CD4-positive, alpha-beta T cell (primary cell): ENCODE measurements around the gene PRRT1. TPM values are rescaled to one million over a fixed set of nuclear protein-coding genes. Genes with fewer than 3 reads are reported as not detected.
A peak's percentile ranks its signal among the peaks of the same experiment; 100 is the strongest.

ENCODE experiments used
- ATAC-seq: fragments of 200-7000 bp; cut with Tn5 transposase; one replicate; pipeline ENCODE4 v1.10.0; 2022; ENCODE audit warnings: mild to moderate bottlenecking; ENCODE audit not compliant: poor library complexity
- CTCF ChIA-PET: fragments of 350-600 bp; sonication (Branson Sonifier 250); formaldehyde crosslinking; loops from one replicate; lab custom pipeline; 2021; ENCODE audit warnings: antibody characterized with exemption, inconsistent platforms; lab: Charles Lee
- POLR2A ChIA-PET: fragments of 350-600 bp; sonication (Branson Sonifier 250); formaldehyde crosslinking; loops from one replicate; lab custom pipeline; 2021; ENCODE audit warnings: antibody characterized with exemption, inconsistent platforms; lab: Charles Lee
- DNase-seq, 14 experiments: peaks; one replicate each; pipeline ENCODE4 v3.0.0-alpha.2; 2013 to 2020; ENCODE audit warnings: mixed read lengths in 2 of 14
- H3K27ac ChIP-seq, 2 donors: one replicate each; pipeline versions ENCODE4 v1.5.1 to v1.7.0; 2013; ENCODE audit warnings: low read length in 2 of 2, low read depth in 1 of 2, mild to moderate bottlenecking in 1 of 2
- H3K27me3 ChIP-seq, 2 experiments: 1 replicate in 1 of 2; 2 replicates in 1 of 2; pipeline versions ENCODE4 v1.6.1 to v1.7.0; 2013; ENCODE audit warnings: low read length in 2 of 2, control low read depth in 1 of 2, mild to moderate bottlenecking in 1 of 2, moderate library complexity in 1 of 2; ENCODE audit not compliant: insufficient read depth in 2 of 2, control insufficient read depth in 1 of 2
- H3K36me3 ChIP-seq: one replicate; pipeline ENCODE4 v1.6.1; 2013; ENCODE audit warnings: low read length, control low read depth; ENCODE audit not compliant: insufficient read depth
- H3K4me1 ChIP-seq: one replicate; pipeline ENCODE4 v1.6.1; 2013; ENCODE audit warnings: low read length, control low read depth; ENCODE audit not compliant: insufficient read depth
- H3K4me3 ChIP-seq: one replicate; pipeline ENCODE4 v1.5.1; 2013; ENCODE audit warnings: mild to moderate bottlenecking, low read length, moderate library complexity
- H3K9me3 ChIP-seq, 2 experiments: 1 replicate in 1 of 2; 2 replicates in 1 of 2; pipeline versions ENCODE4 v1.6.1 to v1.7.0; 2013; ENCODE audit warnings: low read length in 2 of 2, mild to moderate bottlenecking in 2 of 2, control low read depth in 1 of 2, moderate library complexity in 1 of 2; ENCODE audit not compliant: control insufficient read depth in 1 of 2, insufficient read depth in 1 of 2
- H3K27ac Mint-ChIP-seq: one replicate; pipeline ENCODE4 v1.8.0; 2020; ENCODE audit warnings: mixed read lengths
- H3K27me3 Mint-ChIP-seq: one replicate; pipeline ENCODE4 v1.8.0; 2021; ENCODE audit warnings: mixed read lengths
- H3K36me3 Mint-ChIP-seq: one replicate; pipeline ENCODE4 v1.8.0; 2021; ENCODE audit warnings: low read depth, mixed read lengths
- H3K4me1 Mint-ChIP-seq: one replicate; pipeline ENCODE4 v1.8.0; 2021; ENCODE audit warnings: low read depth, mixed read lengths
- H3K4me3 Mint-ChIP-seq: one replicate; pipeline ENCODE4 v1.8.0; 2020; ENCODE audit warnings: mild to moderate bottlenecking, mixed read lengths
- H3K9me3 Mint-ChIP-seq: one replicate; pipeline ENCODE4 v1.8.0; 2020; ENCODE audit warnings: mixed read lengths
- intact Hi-C, 2 experiments: fragments of 100-400 bp; cut with DNase I in 1 of 2; cut with micrococcal nuclease in 1 of 2; formaldehyde crosslinking; loops; one replicate each; pipeline versions ENCODE4 v1.15.1 to v1.9.0; 2023 to 2025; cut with DNase I, micrococcal nuclease
- polyA plus RNA-seq, 2 donors: library from polyadenylated mRNA; unstranded; fragments of 120-200 nt; gene quantifications; one replicate each; pipeline ENCODE4 v1.2.1, GENCODE V29; 2013
- total RNA-seq, 174 experiments: library from RNA in 2 of 174; stranded (reverse) in 2 of 174; gene quantifications; one replicate each; pipeline ENCODE4 v1.2.3 and lab custom pipeline; 2021 to 2026
- TF ChIP-seq, protein P1 (sequence below): fragments of 200-600 bp; IDR thresholded peaks from one replicate; pipeline ENCODE4 v1.8.0; 2022; ENCODE audit warnings: antibody characterized with exemption, mild to moderate bottlenecking

The PRRT1 gene
- total RNA-seq (1 to 10 TPM; 2.6 to 3.2 TPM), total RNA-seq (lab: John Stamatoyannopoulos, UW) (0 to 2.4 (median 0.36) reads per million in 172 experiments)
- 1.8 TPM for polyA plus RNA-seq (2013, experiment 1 of 2)
- 1.5 TPM for polyA plus RNA-seq (2013, experiment 2 of 2)

DNA sequence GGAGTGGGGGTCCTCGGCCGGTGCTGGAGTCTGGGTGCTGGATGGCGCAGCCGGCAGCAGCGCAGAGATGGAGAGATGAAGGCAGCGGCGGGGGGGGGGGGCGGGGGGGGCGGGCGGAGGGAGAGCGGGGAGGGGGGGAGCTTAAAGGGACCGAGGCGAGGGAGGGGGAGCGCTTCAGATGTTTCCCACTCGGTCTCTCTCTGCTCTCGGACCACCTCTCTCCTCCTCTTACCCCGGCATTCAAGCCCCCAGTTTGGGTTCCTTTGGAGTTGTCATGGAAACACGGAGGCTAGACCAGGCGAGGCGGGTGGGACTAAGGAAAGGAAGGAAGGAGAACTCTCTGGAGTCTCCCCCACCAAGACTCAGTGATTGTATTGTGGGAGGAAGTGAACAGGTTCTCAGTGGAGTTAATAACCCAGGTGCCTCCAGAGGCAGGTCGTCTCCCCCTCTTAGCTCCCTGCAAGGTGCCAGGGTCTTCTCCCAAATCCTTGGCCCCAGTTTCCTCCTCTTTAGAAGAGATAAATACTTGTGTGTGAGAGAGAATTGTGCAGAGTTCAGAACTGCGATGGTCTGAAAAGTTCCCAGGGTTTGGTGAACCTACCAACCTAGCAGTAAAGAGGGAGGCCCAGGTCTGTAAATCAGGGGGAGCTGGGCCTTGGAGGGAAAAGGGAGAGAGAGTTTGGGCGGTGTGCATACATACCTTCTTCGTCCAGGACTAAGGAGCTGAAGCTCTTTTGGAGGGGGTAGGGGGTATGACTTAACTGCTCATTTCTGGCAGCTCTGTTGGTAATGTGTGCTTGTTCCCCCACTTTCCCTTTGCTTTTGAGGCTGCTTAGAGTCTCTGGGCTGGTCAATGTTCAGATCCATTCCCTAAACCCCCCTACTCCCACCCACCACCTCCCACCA, at the start of gene PRRT1:
TSS of gene PRRT1 (minus strand) at position 77 of the 906 bp plus-strand sequence. CDS start 112 bp downstream, outside the sequence.
- peak in 3 of 14 experiments; percentile 32 to 43 (median 39) for DNase-seq
- Mint-ChIP-seq H3K4me3 (peak within 1 kb of the TSS; percentile 89), H3K36me3 (peaks cover 15% of the 10 kb centered on the region), H3K9me3 (no peaks in the 10 kb centered on the region), H3K27ac (peak within 1 kb of the TSS; percentile 88), H3K4me1 (peaks cover 71% of the 10 kb centered on the region), H3K27me3 (peaks cover 32% of the 10 kb centered on the region)
- Histone ChIP-seq H3K4me3 (peak within 1 kb of the TSS; percentile 32), H3K9me3 (peaks cover 0 to 11% of the 10 kb centered on the region in 2 experiments), H3K4me1 (peaks cover 69% of the 10 kb centered on the region), H3K27me3 (peaks cover 11 to 26% of the 10 kb centered on the region in 2 experiments), H3K36me3 (no peaks in the 10 kb centered on the region), H3K27ac (no peak within 1 kb of the TSS)
- POLR2A ChIA-PET, result interaction anchor here (1.6 to 2.2 kb wide), 2 partner anchors 21 to 24 kb away, joined by 7 to 8 read pairs; partner anchors contain the start of genes ATF6B and FKBPL
- ATAC-seq, result no peak
- CTCF ChIA-PET, result interaction anchor here (1.7 to 1.8 kb wide), 2 partner anchors 33 to 43 kb away, joined by 4 read pairs; no protein-coding TSS in a partner anchor
- TF ChIP-seq, protein P1, sequence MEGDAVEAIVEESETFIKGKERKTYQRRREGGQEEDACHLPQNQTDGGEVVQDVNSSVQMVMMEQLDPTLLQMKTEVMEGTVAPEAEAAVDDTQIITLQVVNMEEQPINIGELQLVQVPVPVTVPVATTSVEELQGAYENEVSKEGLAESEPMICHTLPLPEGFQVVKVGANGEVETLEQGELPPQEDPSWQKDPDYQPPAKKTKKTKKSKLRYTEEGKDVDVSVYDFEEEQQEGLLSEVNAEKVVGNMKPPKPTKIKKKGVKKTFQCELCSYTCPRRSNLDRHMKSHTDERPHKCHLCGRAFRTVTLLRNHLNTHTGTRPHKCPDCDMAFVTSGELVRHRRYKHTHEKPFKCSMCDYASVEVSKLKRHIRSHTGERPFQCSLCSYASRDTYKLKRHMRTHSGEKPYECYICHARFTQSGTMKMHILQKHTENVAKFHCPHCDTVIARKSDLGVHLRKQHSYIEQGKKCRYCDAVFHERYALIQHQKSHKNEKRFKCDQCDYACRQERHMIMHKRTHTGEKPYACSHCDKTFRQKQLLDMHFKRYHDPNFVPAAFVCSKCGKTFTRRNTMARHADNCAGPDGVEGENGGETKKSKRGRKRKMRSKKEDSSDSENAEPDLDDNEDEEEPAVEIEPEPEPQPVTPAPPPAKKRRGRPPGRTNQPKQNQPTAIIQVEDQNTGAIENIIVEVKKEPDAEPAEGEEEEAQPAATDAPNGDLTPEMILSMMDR, result no peak
- intact Hi-C loops, result loop anchor here in 1 of 2 experiments (10.0 kb wide), 1 partner anchor 107 kb away; no protein-coding TSS in a partner anchor

DNA sequence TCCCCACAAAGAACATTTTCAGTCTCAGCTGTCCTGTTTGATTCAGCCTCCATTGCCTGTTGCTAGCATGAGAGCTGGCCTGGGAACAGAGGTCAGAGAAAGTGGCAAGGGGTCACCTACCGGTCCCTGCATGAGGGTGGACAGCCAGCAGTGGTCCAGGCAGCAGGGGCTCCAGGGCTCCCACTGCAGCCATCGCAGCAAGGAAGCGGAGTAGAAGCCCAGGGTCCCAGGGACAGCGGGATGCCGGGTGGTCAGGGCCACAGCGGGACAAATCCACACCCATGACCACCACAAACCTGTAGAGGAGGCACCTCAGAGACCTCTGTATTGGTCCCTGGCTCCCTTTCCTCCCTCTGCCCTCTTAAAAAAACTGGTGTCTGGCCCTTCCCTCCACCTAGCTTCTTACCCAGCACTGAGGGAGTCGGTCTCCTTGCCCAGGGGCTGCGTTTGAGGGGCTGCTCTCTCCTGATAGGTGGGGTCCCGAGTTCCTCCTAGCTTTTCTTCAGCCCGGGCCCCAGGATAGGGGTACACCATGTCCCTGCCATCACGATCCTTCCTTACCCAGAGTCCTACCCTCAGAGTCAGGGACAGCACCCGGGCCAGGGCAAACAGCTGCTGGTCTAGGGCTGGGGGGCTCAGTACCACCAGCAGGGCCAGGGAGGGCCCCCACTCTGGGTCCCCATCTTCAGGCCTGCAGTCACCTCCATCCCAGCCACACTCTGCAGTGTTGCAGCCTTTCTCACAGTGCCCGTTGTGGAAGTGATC, 49.2 kb upstream of the PRRT1 start:
- intact Hi-C loops, result loop anchor here in 1 of 2 experiments (5.0 kb wide), 1 partner anchor 41 kb away; no protein-coding TSS in a partner anchor
- Mint-ChIP-seq H3K4me3 (no peak overlapping the region), H3K27ac (no peak overlapping the region), H3K4me1 (peaks cover 12% of the 10 kb centered on the region), H3K36me3 (no peaks in the 10 kb centered on the region), H3K27me3 (peaks cover 3% of the 10 kb centered on the region), H3K9me3 (no peaks in the 10 kb centered on the region)
- ChIA-PET POLR2A (no interaction called here), CTCF (no interaction called here)
- Histone ChIP-seq H3K4me3 (no peak overlapping the region), H3K9me3 (no peaks in the 10 kb centered on the region), H3K36me3 (no peaks in the 10 kb centered on the region), H3K27ac (no peak overlapping the region), H3K27me3 (peaks cover 0 to 2% of the 10 kb centered on the region in 2 experiments), H3K4me1 (peaks cover 15% of the 10 kb centered on the region)
- ATAC-seq (no peak), DNase-seq (peak in 1 of 14 experiments; percentile 16)
- TF ChIP-seq, protein P1, result no peak

DNA sequence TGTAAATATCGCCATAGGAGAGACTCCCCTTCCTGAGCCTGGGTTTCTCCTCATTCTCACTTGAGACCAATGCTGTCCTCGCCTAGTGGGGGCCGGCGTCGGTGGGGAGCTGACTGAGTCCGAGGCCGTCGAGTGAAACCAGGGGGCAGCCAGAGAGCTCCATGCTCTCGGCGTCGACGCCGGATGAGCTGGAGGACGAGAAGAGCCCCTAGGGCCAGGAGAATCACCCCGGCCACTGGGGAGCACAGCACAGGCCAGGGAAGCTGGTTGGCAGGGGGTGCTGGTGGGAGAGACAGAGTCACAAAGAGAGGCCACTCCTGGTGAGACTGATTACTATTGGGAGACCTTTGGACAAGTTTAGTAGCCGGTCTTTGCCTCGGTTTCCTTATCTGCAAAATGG, 47.1 kb upstream of the PRRT1 start:
- TF ChIP-seq, protein P1, result no peak
- no peaks in the 10 kb centered on the region for H3K9me3 ChIP-seq
- ChIA-PET CTCF (no interaction called here), POLR2A (interaction anchor here (12.1 kb wide), 1 partner anchor 19 kb away, joined by 242 read pairs; the partner anchor contains the start of genes AGPAT1 and RNF5)
- DNase-seq, result peak in 1 of 14 experiments; percentile 30
- H3K9me3 Mint-ChIP-seq, result no peaks in the 10 kb centered on the region
- intact Hi-C loops, result loop anchor here in 1 of 2 experiments (5.0 to 10.0 kb wide), 5 partner anchors 534 to 1984 kb away; partner anchors contain the start of genes BRD2, C6orf47, CSNK2B and GPANK1
- H3K27me3 ChIP-seq, result no peaks in the 10 kb centered on the region
- no peak for ATAC-seq
- H3K27ac Mint-ChIP-seq, result no peak overlapping the region
- peaks cover 3% of the 10 kb centered on the region for H3K36me3 Mint-ChIP-seq
- no peaks in the 10 kb centered on the region for H3K27me3 Mint-ChIP-seq
- H3K4me3 ChIP-seq, result no peak overlapping the region
- H3K4me1 Mint-ChIP-seq, result peaks cover 30% of the 10 kb centered on the region
- no peak overlapping the region for H3K27ac ChIP-seq
- H3K36me3 ChIP-seq, result no peaks in the 10 kb centered on the region
- H3K4me3 Mint-ChIP-seq, result peak overlapping the region; percentile 38
- H3K4me1 ChIP-seq, result peaks cover 32% of the 10 kb centered on the region
